ENCODE measurements around the gene DPP10. TPM values are rescaled to one million over a fixed set of nuclear protein-coding genes. Genes with fewer than 3 reads are reported as not detected.

Gene DPP10
- total and polyA plus RNA-seq, 9 donors: 0.12 to 5.9 (median 0.64) TPM; not detected in 3

DNA sequence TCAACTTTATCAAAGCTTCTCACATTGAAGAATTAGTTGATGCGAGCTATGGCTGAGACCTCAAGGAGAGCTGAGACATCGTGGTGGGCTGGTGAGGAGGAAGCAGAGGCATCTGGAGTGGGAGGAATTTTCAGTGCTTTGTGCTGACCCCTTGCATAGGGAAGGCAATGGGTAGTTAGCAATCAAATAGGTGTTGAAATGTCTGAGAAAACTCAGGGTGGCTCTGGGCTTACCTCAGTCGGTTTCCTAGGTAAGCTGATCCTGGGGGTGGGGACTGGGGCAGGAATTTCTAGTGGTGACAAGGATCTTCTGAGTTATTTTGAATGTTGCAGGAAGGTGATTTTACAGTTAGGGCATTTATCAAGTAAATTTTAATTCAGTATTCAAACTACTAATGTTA is 20.7 kb upstream of the DPP10 start:
- WGBS, 3 donors: 40 to 46% (median 42%) methylated on average over 3 of the region's 3 CpGs
- H3K4me1 ChIP-seq (ENCODE audit: insufficient read depth): no peaks in the 10 kb centered on the region
- intact Hi-C loops (cut with DNase I): no loop called here
- H3K27ac ChIP-seq: no peak overlapping the region
- H3K9me3 ChIP-seq: no peaks in the 10 kb centered on the region
- no peak overlapping the region for H3K4me3 ChIP-seq
- DNase-seq: no peak
- TF ChIP-seq CTCF (IDR thresholded peaks at IDR 0.05) (no peak), EP300 (IDR thresholded peaks at IDR 0.05) (no peak), POLR2A (IDR thresholded peaks at IDR 0.05) (no peak)
- H3K27me3 ChIP-seq: no peaks in the 10 kb centered on the region
- H3K36me3 ChIP-seq: no peaks in the 10 kb centered on the region

DNA sequence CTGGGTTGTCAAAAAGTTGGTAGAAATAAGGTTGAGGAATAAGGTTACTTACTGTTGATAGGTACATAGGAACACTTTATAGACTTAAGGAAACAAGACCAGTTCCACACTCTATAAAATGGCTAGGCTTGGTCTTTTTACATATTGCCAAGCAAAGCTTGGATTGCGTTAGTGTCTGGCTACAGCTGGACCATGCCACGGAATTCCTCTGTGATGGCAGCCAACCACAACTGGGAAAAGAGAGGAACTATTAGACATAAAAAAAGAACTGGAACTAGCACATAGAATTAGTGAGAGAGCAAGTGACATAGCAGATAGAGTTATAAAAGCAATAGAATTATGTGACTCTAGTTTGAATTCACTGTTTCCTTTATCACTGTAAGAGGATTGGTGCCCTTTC is 17.7 kb upstream of the DPP10 start:
- Histone ChIP-seq H3K9me3 (no peaks in the 10 kb centered on the region), H3K27me3 (no peaks in the 10 kb centered on the region), H3K36me3 (no peaks in the 10 kb centered on the region), H3K4me1 (ENCODE audit: insufficient read depth) (no peaks in the 10 kb centered on the region), H3K4me3 (no peak overlapping the region), H3K27ac (no peak overlapping the region)
- DNase-seq: no peak
- intact Hi-C loops (cut with DNase I): no loop called here
- 63 to 67% (median 65%) methylated on average over 2 of the region's 2 CpGs for WGBS, 3 donors
- TF ChIP-seq POLR2A (IDR thresholded peaks at IDR 0.05) (no peak), CTCF (IDR thresholded peaks at IDR 0.05) (no peak), EP300 (IDR thresholded peaks at IDR 0.05) (no peak)

GRCh38 chr2:114426756-114427155 is 15.7 kb upstream of the DPP10 start:
- Histone ChIP-seq H3K9me3 (no peaks in the 10 kb centered on the region), H3K4me1 (ENCODE audit: insufficient read depth) (no peaks in the 10 kb centered on the region), H3K27me3 (no peaks in the 10 kb centered on the region), H3K36me3 (no peaks in the 10 kb centered on the region), H3K4me3 (no peak overlapping the region), H3K27ac (no peak overlapping the region)
- intact Hi-C loops (cut with DNase I): no loop called here
- no peak for DNase-seq
- 60 to 79% (median 69%) methylated on average over 3 of the region's 3 CpGs for WGBS, 3 donors
- no peak for TF ChIP-seq CTCF (IDR thresholded peaks at IDR 0.05)
- no peak for TF ChIP-seq POLR2A (IDR thresholded peaks at IDR 0.05)
- TF ChIP-seq EP300 (IDR thresholded peaks at IDR 0.05): no peak

GRCh38 chr2:114436329-114436728 is 6.1 kb upstream of the DPP10 start:
- H3K4me3 ChIP-seq: no peak overlapping the region
- TF ChIP-seq POLR2A (IDR thresholded peaks at IDR 0.05) (no peak), EP300 (IDR thresholded peaks at IDR 0.05) (no peak), CTCF (IDR thresholded peaks at IDR 0.05) (no peak)
- no peak for DNase-seq
- H3K27ac ChIP-seq: no peak overlapping the region
- WGBS, 3 donors: 38 to 52% (median 49%) methylated on average over 1 of the region's 1 CpG
- H3K9me3 ChIP-seq: no peaks in the 10 kb centered on the region
- no peaks in the 10 kb centered on the region for H3K4me1 ChIP-seq (ENCODE audit: insufficient read depth)
- no peaks in the 10 kb centered on the region for H3K36me3 ChIP-seq
- no peaks in the 10 kb centered on the region for H3K27me3 ChIP-seq
- intact Hi-C loops (cut with DNase I): no loop called here

DNA sequence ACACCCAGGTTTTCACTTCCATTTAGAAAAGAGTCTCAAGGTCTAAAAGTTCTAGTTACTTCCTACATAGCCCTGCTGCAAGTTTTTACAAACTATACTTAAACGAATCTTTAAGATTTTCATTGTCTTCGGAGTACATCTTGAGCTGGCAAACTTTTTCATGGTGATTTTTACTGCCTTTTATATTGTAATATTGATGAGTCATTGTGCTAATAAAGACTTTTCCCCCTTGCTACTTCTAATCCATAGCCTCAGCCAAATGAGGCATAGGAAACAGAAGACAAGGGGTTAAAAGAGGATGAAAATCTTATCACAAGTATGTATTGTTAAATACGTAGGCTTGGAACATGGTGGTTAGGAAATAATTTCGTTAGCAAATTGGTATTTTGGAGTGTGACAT is 4.1 kb downstream of the DPP10 start:
- Histone ChIP-seq H3K36me3 (no peaks in the 10 kb centered on the region), H3K9me3 (no peaks in the 10 kb centered on the region), H3K4me1 (ENCODE audit: insufficient read depth) (no peaks in the 10 kb centered on the region), H3K4me3 (no peak overlapping the region), H3K27ac (no peak overlapping the region), H3K27me3 (no peaks in the 10 kb centered on the region)
- intact Hi-C loops (cut with DNase I): no loop called here
- DNase-seq: no peak
- TF ChIP-seq EP300 (IDR thresholded peaks at IDR 0.05): no peak
- no peak for TF ChIP-seq CTCF (IDR thresholded peaks at IDR 0.05)
- no peak for TF ChIP-seq POLR2A (IDR thresholded peaks at IDR 0.05)
- WGBS, 3 donors: 56 to 71% (median 61%) methylated on average over 4 of the region's 4 CpGs
